ENCODE measurements around the gene MMP2.

The MMP2 gene

GRCh38 chr16:55494994-55495421 is 16.0 kb downstream of the MMP2 start:
- H3K4me3 ChIP-seq (ENCODE audit: low read length) = no peak overlapping the region

GRCh38 chr16:55495616-55496289 is 16.8 kb downstream of the MMP2 start:
- no peak overlapping the region for H3K4me3 ChIP-seq (ENCODE audit: low read length)
- TF ChIP-seq ZNF274 (IDR thresholded peaks at IDR 0.05; ENCODE audit: low read depth, low read length) = no peak

More at GRCh38 chr16:55494994-55495421, 16.0 kb downstream of the MMP2 start:
- TF ChIP-seq ZNF274 (IDR thresholded peaks at IDR 0.05; ENCODE audit: low read depth, low read length) = no peak

- no peak overlapping the region for H3K4me3 ChIP-seq (ENCODE audit: low read length)
- TF ChIP-seq ZNF274 (IDR thresholded peaks at IDR 0.05; ENCODE audit: low read depth, low read length) = no peak
Measured at GRCh38 chr16:55496509-55497145, 17.6 kb downstream of the MMP2 start.

- TF ChIP-seq ZNF274 (IDR thresholded peaks at IDR 0.05; ENCODE audit: low read depth, low read length) = no peak
- H3K4me3 ChIP-seq (ENCODE audit: low read length) = no peak overlapping the region
Measured at GRCh38 chr16:55497558-55497957, 18.6 kb downstream of the MMP2 start.

- TF ChIP-seq ZNF274 (IDR thresholded peaks at IDR 0.05; ENCODE audit: low read depth, low read length) = no peak
- no peak overlapping the region for H3K4me3 ChIP-seq (ENCODE audit: low read length)
Measured at GRCh38 chr16:55498101-55498500, 19.1 kb downstream of the MMP2 start.

- no peak overlapping the region for H3K4me3 ChIP-seq (ENCODE audit: low read length)
- no peak for TF ChIP-seq ZNF274 (IDR thresholded peaks at IDR 0.05; ENCODE audit: low read depth, low read length)
Measured at GRCh38 chr16:55499281-55499680, 20.3 kb downstream of the MMP2 start.

- TF ChIP-seq ZNF274 (IDR thresholded peaks at IDR 0.05; ENCODE audit: low read depth, low read length) = no peak
- no peak overlapping the region for H3K4me3 ChIP-seq (ENCODE audit: low read length)
Measured at GRCh38 chr16:55499951-55500529, 21.0 kb downstream of the MMP2 start.

- TF ChIP-seq ZNF274 (IDR thresholded peaks at IDR 0.05; ENCODE audit: low read depth, low read length) = no peak
Measured at GRCh38 chr16:55500530-55501011, 21.6 kb downstream of the MMP2 start.

GRCh38 chr16:55501549-55502322 is 22.7 kb downstream of the MMP2 start:
- H3K4me3 ChIP-seq (ENCODE audit: low read length) = no peak overlapping the region
- no peak for TF ChIP-seq ZNF274 (IDR thresholded peaks at IDR 0.05; ENCODE audit: low read depth, low read length)

More at GRCh38 chr16:55500530-55501011, 21.6 kb downstream of the MMP2 start:
- no peak overlapping the region for H3K4me3 ChIP-seq (ENCODE audit: low read length)

GRCh38 chr16:55502801-55503366 is 23.9 kb downstream of the MMP2 start:
- H3K4me3 ChIP-seq (ENCODE audit: low read length) = no peak overlapping the region
- no peak for TF ChIP-seq ZNF274 (IDR thresholded peaks at IDR 0.05; ENCODE audit: low read depth, low read length)

GRCh38 chr16:55503726-55504550 is 24.9 kb downstream of the MMP2 start:
- TF ChIP-seq ZNF274 (IDR thresholded peaks at IDR 0.05; ENCODE audit: low read depth, low read length) = no peak
- no peak overlapping the region for H3K4me3 ChIP-seq (ENCODE audit: low read length)

GRCh38 chr16:55505333-55506015 is 26.5 kb downstream of the MMP2 start:
- no peak for TF ChIP-seq ZNF274 (IDR thresholded peaks at IDR 0.05; ENCODE audit: low read depth, low read length)
- no peak overlapping the region for H3K4me3 ChIP-seq (ENCODE audit: low read length)

- no peak overlapping the region for H3K4me3 ChIP-seq (ENCODE audit: low read length)
- TF ChIP-seq ZNF274 (IDR thresholded peaks at IDR 0.05; ENCODE audit: low read depth, low read length) = no peak
Measured at GRCh38 chr16:55506083-55506482, 27.1 kb downstream of the MMP2 start.

Data from GM08714 (cell line).